Nephron progenitor cell (in vitro differentiated cells): ENCODE results near the gene TPTE.
"Not testable (repeated sequence)": the region's sequence is repeated elsewhere in the genome, so short reads cannot be mapped to it uniquely, and the experiment has no call there.

Experiments
- DNase-seq: peaks from one replicate; pipeline ENCODE4 v3.0.0; 2021
- H3K27ac Mint-ChIP-seq: 2 replicates; pipeline ENCODE4 v1.8.0; 2021; ENCODE audit warnings: mild to moderate bottlenecking, moderate library complexity, mixed read lengths
- H3K27me3 Mint-ChIP-seq: 2 replicates; pipeline ENCODE4 v1.8.0; 2021; ENCODE audit warnings: mild to moderate bottlenecking, low read depth, mixed read lengths; ENCODE audit not compliant: poor library complexity
- H3K36me3 Mint-ChIP-seq: 2 replicates; pipeline ENCODE4 v1.8.0; 2021; ENCODE audit warnings: low read depth, mixed read lengths
- H3K4me1 Mint-ChIP-seq: 2 replicates; pipeline ENCODE4 v1.8.0; 2021; ENCODE audit warnings: mixed read lengths
- H3K4me3 Mint-ChIP-seq: 2 replicates; pipeline ENCODE4 v1.8.0; 2021; ENCODE audit warnings: mild to moderate bottlenecking, moderate library complexity, mixed read lengths
- H3K9me3 Mint-ChIP-seq: 2 replicates; pipeline ENCODE4 v1.8.0; 2021; ENCODE audit warnings: mild to moderate bottlenecking, moderate library complexity, mixed read lengths
- CTCF ChIP-seq: fragments of 200-600 bp; sonication (generic); IDR thresholded peaks from 2 replicates; pipeline ENCODE4 v1.5.0; 2021; ENCODE audit warnings: antibody characterized with exemption

TPTE gene

DNA sequence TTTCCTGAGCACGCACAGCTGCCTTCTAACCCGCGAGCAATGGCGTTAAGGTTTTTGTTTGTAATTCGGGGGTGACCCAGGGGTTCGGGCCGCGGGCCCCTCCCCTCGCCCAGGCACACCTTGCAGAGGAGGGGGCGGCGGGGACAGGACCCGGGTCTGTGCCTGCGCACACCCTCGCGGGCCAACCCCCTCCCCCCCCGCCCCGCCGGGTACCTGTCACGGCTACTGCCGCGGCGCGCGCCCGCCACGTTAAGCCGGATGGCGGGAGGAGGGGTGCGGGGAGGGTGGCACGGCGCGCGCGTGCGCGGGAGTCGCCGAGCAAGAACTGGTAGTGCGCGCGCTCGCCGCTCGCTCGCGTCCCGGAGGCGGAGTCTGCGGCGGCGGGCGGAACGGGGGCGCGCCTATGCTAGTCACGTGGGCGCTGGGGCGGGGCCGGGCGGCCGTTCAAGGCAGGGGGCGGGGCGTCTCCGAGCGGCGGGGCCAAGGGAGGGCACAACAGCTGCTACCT lies at the start of gene TPTE:
TSS of gene TPTE (plus strand) at position 493 of the 508 bp plus-strand sequence. CDS start 17,141 bp downstream, outside the sequence.
- Mint-ChIP-seq H3K4me3 (no peak within 1 kb of the TSS), H3K9me3 (peaks cover 45% of the 10 kb centered on the region), H3K36me3 (peaks cover 8% of the 10 kb centered on the region), H3K4me1 (no peaks in the 10 kb centered on the region), H3K27ac (no peak within 1 kb of the TSS), H3K27me3 (peaks cover 7% of the 10 kb centered on the region)
- TF ChIP-seq CTCF, result no peak
- no peak for DNase-seq

DNA sequence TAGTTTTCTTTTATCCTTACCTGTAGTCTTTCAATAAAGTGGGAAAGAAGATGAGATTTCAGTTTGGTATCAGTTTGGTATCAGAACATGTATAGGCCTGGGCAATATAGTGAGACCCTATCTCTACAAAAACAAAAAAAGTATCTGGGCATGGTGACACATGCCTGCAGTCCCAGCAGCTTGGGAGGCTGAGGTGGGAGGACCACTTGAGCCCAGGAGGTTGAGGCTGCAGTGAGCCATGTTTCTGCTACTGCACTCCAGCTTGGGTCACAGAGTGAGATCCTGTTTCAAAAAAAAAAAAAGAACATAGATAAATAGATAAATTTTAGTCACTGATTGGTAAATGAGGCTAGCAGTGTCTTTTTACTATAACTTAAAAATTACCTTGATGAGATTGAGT lies 49.4 kb upstream of the TPTE start:
- not testable (repeated sequence) for H3K27me3 Mint-ChIP-seq, H3K36me3 Mint-ChIP-seq, H3K27ac Mint-ChIP-seq, DNase-seq, H3K4me3 Mint-ChIP-seq, H3K4me1 Mint-ChIP-seq
- peaks cover 20% of the 10 kb centered on the region for H3K9me3 Mint-ChIP-seq

DNA sequence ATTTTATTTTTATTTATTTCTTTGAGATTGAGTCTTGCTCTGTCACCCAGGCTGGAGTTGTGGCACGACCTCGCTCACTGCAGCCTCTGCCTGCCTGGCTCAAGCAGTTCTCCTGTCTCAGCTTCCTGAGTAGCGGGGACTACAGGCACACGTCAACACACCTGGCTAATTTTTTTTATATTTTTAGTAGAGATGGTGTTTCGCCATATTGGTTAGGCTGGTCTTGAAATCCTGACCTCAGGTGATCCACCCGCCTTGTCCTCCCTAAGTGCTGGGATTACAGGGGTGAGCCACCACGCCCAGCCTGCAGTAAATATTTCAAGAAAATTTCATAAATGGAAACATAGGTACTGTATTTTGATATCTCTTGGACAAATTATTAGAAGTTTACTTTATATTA lies 43.6 kb upstream of the TPTE start:
- not testable (repeated sequence) for H3K36me3 Mint-ChIP-seq, H3K4me3 Mint-ChIP-seq, H3K27ac Mint-ChIP-seq, H3K4me1 Mint-ChIP-seq, H3K27me3 Mint-ChIP-seq, DNase-seq
- peaks cover 51% of the 10 kb centered on the region for H3K9me3 Mint-ChIP-seq

DNA sequence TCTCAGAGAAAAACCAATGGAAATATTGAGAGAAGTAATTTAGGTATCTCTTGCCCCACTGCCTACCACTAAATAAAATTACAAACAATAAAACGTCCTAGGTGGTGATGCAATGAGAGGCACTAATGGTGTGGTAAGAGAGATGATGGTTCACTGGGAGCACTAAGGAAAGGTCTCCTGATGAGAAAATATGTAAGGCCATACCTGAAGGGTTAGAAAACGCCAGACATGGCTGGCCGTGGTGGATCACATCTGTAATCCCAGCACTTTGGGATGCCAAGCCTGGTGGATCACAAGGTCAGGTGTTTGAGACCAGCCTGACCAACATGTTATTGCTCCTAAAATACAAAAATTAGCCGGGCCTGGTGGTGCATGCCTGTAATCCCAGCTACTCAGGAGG lies 41.5 kb upstream of the TPTE start:
- H3K4me3 Mint-ChIP-seq, H3K27me3 Mint-ChIP-seq: not testable (repeated sequence)

DNA sequence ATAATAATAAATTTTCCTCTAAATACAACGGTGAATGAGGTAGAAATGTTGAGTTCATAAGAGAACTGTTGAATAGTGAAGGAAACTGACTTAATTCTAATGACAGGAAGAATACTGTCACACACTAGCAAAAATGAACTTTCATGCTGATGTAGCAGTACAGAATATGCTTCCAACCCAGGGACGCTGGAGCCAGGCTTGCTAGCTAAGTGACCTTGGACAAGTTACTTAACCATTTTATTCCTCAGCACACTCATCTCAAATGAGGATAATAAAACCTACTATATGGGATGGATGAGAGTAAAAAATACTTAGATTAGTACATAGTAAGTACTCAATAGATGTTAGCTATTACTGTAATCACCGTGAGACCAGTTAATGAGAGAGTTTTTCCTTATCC lies 36.5 kb upstream of the TPTE start:
- H3K27ac Mint-ChIP-seq, DNase-seq, H3K4me1 Mint-ChIP-seq, H3K36me3 Mint-ChIP-seq, H3K27me3 Mint-ChIP-seq, H3K4me3 Mint-ChIP-seq: not testable (repeated sequence)
- peaks cover 66% of the 10 kb centered on the region for H3K9me3 Mint-ChIP-seq

More for the DNA sequence above, 41.5 kb upstream of the TPTE start:
- H3K27ac Mint-ChIP-seq, DNase-seq, H3K36me3 Mint-ChIP-seq, H3K4me1 Mint-ChIP-seq: not testable (repeated sequence)
- peaks cover 65% of the 10 kb centered on the region for H3K9me3 Mint-ChIP-seq

- not testable (repeated sequence) for DNase-seq, H3K36me3 Mint-ChIP-seq, H3K27me3 Mint-ChIP-seq, H3K4me1 Mint-ChIP-seq, H3K4me3 Mint-ChIP-seq, H3K27ac Mint-ChIP-seq
- peaks cover 35% of the 10 kb centered on the region for H3K9me3 Mint-ChIP-seq
Observed at GRCh38 chr21:10490453-10490852, 30.9 kb upstream of the TPTE start.

GRCh38 chr21:10511116-10511515 lies 10.3 kb upstream of the TPTE start:
- peaks cover 54% of the 10 kb centered on the region for H3K9me3 Mint-ChIP-seq
- no peaks in the 10 kb centered on the region for H3K27me3 Mint-ChIP-seq
- H3K4me3 Mint-ChIP-seq, result no peak overlapping the region
- no peaks in the 10 kb centered on the region for H3K36me3 Mint-ChIP-seq
- H3K4me1 Mint-ChIP-seq, result no peaks in the 10 kb centered on the region
- TF ChIP-seq CTCF, result no peak
- no peak overlapping the region for H3K27ac Mint-ChIP-seq
- no peak for DNase-seq

GRCh38 chr21:10516889-10517288 lies 4.5 kb upstream of the TPTE start:
- DNase-seq, H3K4me3 Mint-ChIP-seq, H3K27me3 Mint-ChIP-seq, H3K4me1 Mint-ChIP-seq, H3K27ac Mint-ChIP-seq, H3K36me3 Mint-ChIP-seq: not testable (repeated sequence)
- peaks cover 82% of the 10 kb centered on the region for H3K9me3 Mint-ChIP-seq

GRCh38 chr21:10517904-10518303 lies 3.5 kb upstream of the TPTE start:
- H3K27me3 Mint-ChIP-seq, H3K4me1 Mint-ChIP-seq, H3K27ac Mint-ChIP-seq, DNase-seq, H3K36me3 Mint-ChIP-seq, H3K4me3 Mint-ChIP-seq: not testable (repeated sequence)
- peaks cover 73% of the 10 kb centered on the region for H3K9me3 Mint-ChIP-seq

- not testable (repeated sequence) for H3K4me1 Mint-ChIP-seq, DNase-seq, H3K27me3 Mint-ChIP-seq, H3K27ac Mint-ChIP-seq, H3K4me3 Mint-ChIP-seq, H3K36me3 Mint-ChIP-seq
- peaks cover 38% of the 10 kb centered on the region for H3K9me3 Mint-ChIP-seq
Observed at GRCh38 chr21:10521835-10522500, 585 bp downstream of the TPTE start.
